GM23338 (cell line): ENCODE measurements around the gene PLEKHA7. TPM values are rescaled to one million over a fixed set of nuclear protein-coding genes. Genes with fewer than 3 reads are reported as not detected.

ENCODE experiments used
- ATAC-seq: fragments of 200-7000 bp; cut with Tn5 transposase; 3 replicates; pipeline ENCODE4 v1.9.1; 2020
- DNase-seq: peaks from one replicate; pipeline ENCODE4 v3.0.0-alpha.2; 2015; ENCODE audit warnings: low spot score
- H2AFZ ChIP-seq: fragments of 200-600 bp; sonication (generic); 2 replicates; pipeline ENCODE4 v1.8.0; 2016; ENCODE audit warnings: antibody characterized with exemption, mild to moderate bottlenecking, moderate library complexity
- H3F3A ChIP-seq: fragments of 200-600 bp; sonication (generic); replicated peaks from 2 replicates; pipeline ENCODE4 v1.8.0; 2017; ENCODE audit warnings: antibody characterized with exemption, mixed run types, low read depth
- H3K27ac ChIP-seq: fragments of 200-600 bp; sonication (generic); 2 replicates; pipeline ENCODE4 v1.6.1; 2016; ENCODE audit warnings: low read depth
- H3K27me3 ChIP-seq: fragments of 200-600 bp; sonication (generic); 2 replicates; pipeline ENCODE4 v1.8.0; 2016; ENCODE audit warnings: mild to moderate bottlenecking, mixed run types, moderate library complexity; ENCODE audit not compliant: insufficient read depth
- H3K36me3 ChIP-seq: fragments of 200-600 bp; sonication (generic); 2 replicates; pipeline ENCODE4 v1.8.0; 2016; ENCODE audit warnings: mild to moderate bottlenecking; ENCODE audit not compliant: insufficient read depth
- H3K4me1 ChIP-seq: fragments of 200-600 bp; sonication (generic); 2 replicates; pipeline ENCODE4 v1.8.0; 2016; ENCODE audit warnings: mild to moderate bottlenecking, moderate library complexity; ENCODE audit not compliant: insufficient read depth
- H3K4me2 ChIP-seq: fragments of 200-600 bp; sonication (generic); 2 replicates; pipeline ENCODE4 v1.7.1; 2017; ENCODE audit warnings: mixed run types
- H3K4me3 ChIP-seq: fragments of 200-600 bp; sonication (generic); 2 replicates; pipeline ENCODE4 v1.6.1; 2016; ENCODE audit warnings: mixed run types
- H3K79me2 ChIP-seq: fragments of 200-600 bp; sonication (generic); replicated peaks from 2 replicates; pipeline ENCODE4 v1.8.0; 2017; ENCODE audit warnings: mild to moderate bottlenecking; ENCODE audit not compliant: insufficient read depth
- H3K9me2 ChIP-seq: fragments of 200-600 bp; sonication (generic); 2 replicates; pipeline ENCODE4 v1.8.0; 2017; ENCODE audit not compliant: insufficient read depth
- H4K20me1 ChIP-seq: fragments of 200-600 bp; sonication (generic); replicated peaks from 2 replicates; pipeline ENCODE4 v1.8.0; 2017; ENCODE audit warnings: mild to moderate bottlenecking; ENCODE audit not compliant: insufficient read depth
- H3K27ac Mint-ChIP-seq: 2 replicates; pipeline ENCODE4 v1.8.0; 2020; ENCODE audit warnings: inconsistent platforms, mild to moderate bottlenecking, moderate library complexity, mixed read lengths
- H3K27me3 Mint-ChIP-seq: 3 replicates; pipeline ENCODE4 v1.8.0; 2022; ENCODE audit warnings: low read depth, mild to moderate bottlenecking, moderate library complexity, mixed read lengths, inconsistent platforms; ENCODE audit not compliant: insufficient read depth, poor library complexity
- H3K36me3 Mint-ChIP-seq: 3 replicates; pipeline ENCODE4 v1.8.0; 2021; ENCODE audit warnings: low read depth, mild to moderate bottlenecking, inconsistent platforms, moderate library complexity, mixed read lengths
- H3K4me1 Mint-ChIP-seq: 3 replicates; pipeline ENCODE4 v1.8.0; 2020; ENCODE audit warnings: mild to moderate bottlenecking, inconsistent platforms, mixed read lengths
- H3K4me3 Mint-ChIP-seq: 3 replicates; pipeline ENCODE4 v1.8.0; 2021; ENCODE audit warnings: moderate library complexity, mild to moderate bottlenecking, inconsistent platforms, mixed read lengths
- H3K9me3 Mint-ChIP-seq: 3 replicates; pipeline ENCODE4 v1.8.0; 2020; ENCODE audit warnings: moderate library complexity, mild to moderate bottlenecking, inconsistent platforms, mixed read lengths
- CREB1 ChIP-seq: fragments of 250-450 bp; sonication (Bioruptor Pico); IDR thresholded peaks from 2 replicates; pipeline ENCODE4 v1.5.0; 2020; ENCODE audit warnings: low read depth, mild to moderate bottlenecking, moderate library complexity
- EZH2 ChIP-seq: fragments of 200-600 bp; sonication (generic); IDR thresholded peaks from one replicate; pipeline ENCODE4 v1.8.0; 2017; ENCODE audit warnings: antibody characterized with exemption, mild to moderate bottlenecking, low read depth; ENCODE audit not compliant: unreplicated experiment
- EZH2phosphoT487 ChIP-seq: fragments of 200-600 bp; sonication (generic); IDR thresholded peaks from one replicate; pipeline ENCODE4 v1.8.1; 2018; ENCODE audit warnings: antibody characterized with exemption; ENCODE audit not compliant: unreplicated experiment
- JUNB ChIP-seq: IDR thresholded peaks from one replicate; pipeline ENCODE4 v1.6.1; 2016; ENCODE audit warnings: antibody characterized with exemption; ENCODE audit not compliant: unreplicated experiment
- NANOG ChIP-seq: IDR thresholded peaks from 2 replicates; pipeline ENCODE4 v1.6.1; 2016; ENCODE audit warnings: antibody characterized with exemption, borderline replicate concordance
- POLR2AphosphoS5 ChIP-seq: IDR thresholded peaks from 2 replicates; pipeline ENCODE4 v1.6.1; 2016; ENCODE audit warnings: antibody characterized with exemption, low read depth
- STAT1 ChIP-seq: IDR thresholded peaks from one replicate; pipeline ENCODE4 v1.6.1; 2016; ENCODE audit warnings: antibody characterized with exemption; ENCODE audit not compliant: unreplicated experiment
- ZNF114 ChIP-seq: fragments of 250-450 bp; sonication (Bioruptor Pico); IDR thresholded peaks from 2 replicates; pipeline ENCODE4 v1.5.0; 2020; ENCODE audit warnings: mild to moderate bottlenecking, moderate library complexity
- ZNF331 ChIP-seq: fragments of 250-450 bp; sonication (Bioruptor Pico); IDR thresholded peaks from 2 replicates; pipeline ENCODE4 v1.5.0; 2020; ENCODE audit warnings: low read depth, mild to moderate bottlenecking, moderate library complexity
- polyA plus RNA-seq: library from polyadenylated mRNA; unstranded; fragments of >200 nt; fragmentation: Nextera tagmentation; extraction: Ambion mirVana; gene quantifications from 2 replicates; pipeline ENCODE4 v1.2.1, GENCODE V29; 2016
- total RNA-seq: library from RNA; depleted of rRNA; stranded (reverse); fragments of >200 nt; shearing (Covaris generic); gene quantifications from 2 replicates; pipeline ENCODE4 v1.2.3, GENCODE V29; 2014
- TF ChIP-seq, protein P1 (sequence below), 2 experiments: fragments of 200-600 bp in 1 of 2; sonication (generic) in 1 of 2; conservative IDR thresholded peaks; 2 replicates each; pipeline versions ENCODE4 v1.5.1 to v1.6.1; 2016 to 2017; ENCODE audit warnings: antibody characterized with exemption in 2 of 2, low read depth in 2 of 2, mild to moderate bottlenecking in 2 of 2, moderate library complexity in 1 of 2
- TF ChIP-seq, protein P2 (sequence below): IDR thresholded peaks from 2 replicates; pipeline ENCODE4 v1.6.1; 2016; ENCODE audit warnings: antibody characterized with exemption
- TF ChIP-seq, protein P3 (sequence below): IDR thresholded peaks from one replicate; pipeline ENCODE4 v1.6.1; 2018; ENCODE audit warnings: antibody characterized with exemption; ENCODE audit not compliant: unreplicated experiment
- TF ChIP-seq, protein P4 (sequence below): fragments of 250-450 bp; sonication (Bioruptor Pico); IDR thresholded peaks from 2 replicates; pipeline ENCODE4 v1.5.0; 2020; ENCODE audit warnings: mild to moderate bottlenecking, moderate library complexity

Gene PLEKHA7
- total and polyA plus RNA-seq, 2 experiments from 2014 or later = 9.7 to 15.8 TPM

DNA sequence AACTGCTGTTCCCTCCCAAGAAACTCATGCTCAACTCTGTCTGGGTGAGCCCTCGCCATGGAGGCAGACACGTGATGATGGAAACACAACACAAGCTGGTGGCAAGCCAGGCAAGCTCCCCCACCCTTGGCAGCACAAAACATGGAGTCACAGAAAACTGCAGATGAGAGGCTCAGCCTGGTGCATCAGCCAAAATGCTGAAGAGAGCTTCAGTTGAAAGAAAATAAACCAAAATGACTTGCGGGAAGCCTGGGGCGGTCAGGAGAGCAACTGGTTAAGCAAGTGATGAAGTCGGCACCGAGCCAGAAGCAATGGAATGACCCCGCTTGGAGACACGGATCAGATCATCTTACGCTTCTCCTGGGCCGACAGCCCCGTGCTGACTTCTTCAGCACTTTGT, 207.4 kb downstream of the PLEKHA7 start:
- Histone ChIP-seq H3K4me2 (no peak overlapping the region), H4K20me1 (peaks cover 2% of the 10 kb centered on the region; the same call in 1 of the 2 replicates), H3K4me3 (no peak overlapping the region), H3K27me3 (no peaks in the 10 kb centered on the region), H3F3A (no peaks in the 10 kb centered on the region), H3K36me3 (no peaks in the 10 kb centered on the region), H3K4me1 (no peaks in the 10 kb centered on the region), H3K79me2 (no peaks in the 10 kb centered on the region), H2AFZ (no peak overlapping the region), H3K9me2 (no peaks in the 10 kb centered on the region), H3K27ac (no peak overlapping the region)
- Mint-ChIP-seq H3K4me1 (no peaks in the 10 kb centered on the region; the same call in 2 of the 3 replicates), H3K27ac (no peak overlapping the region), H3K9me3 (no peaks in the 10 kb centered on the region), H3K27me3 (peaks cover 3% of the 10 kb centered on the region), H3K4me3 (no peak overlapping the region), H3K36me3 (no peaks in the 10 kb centered on the region)
- ATAC-seq (no peak), DNase-seq (no peak)
- TF ChIP-seq, protein P1, sequence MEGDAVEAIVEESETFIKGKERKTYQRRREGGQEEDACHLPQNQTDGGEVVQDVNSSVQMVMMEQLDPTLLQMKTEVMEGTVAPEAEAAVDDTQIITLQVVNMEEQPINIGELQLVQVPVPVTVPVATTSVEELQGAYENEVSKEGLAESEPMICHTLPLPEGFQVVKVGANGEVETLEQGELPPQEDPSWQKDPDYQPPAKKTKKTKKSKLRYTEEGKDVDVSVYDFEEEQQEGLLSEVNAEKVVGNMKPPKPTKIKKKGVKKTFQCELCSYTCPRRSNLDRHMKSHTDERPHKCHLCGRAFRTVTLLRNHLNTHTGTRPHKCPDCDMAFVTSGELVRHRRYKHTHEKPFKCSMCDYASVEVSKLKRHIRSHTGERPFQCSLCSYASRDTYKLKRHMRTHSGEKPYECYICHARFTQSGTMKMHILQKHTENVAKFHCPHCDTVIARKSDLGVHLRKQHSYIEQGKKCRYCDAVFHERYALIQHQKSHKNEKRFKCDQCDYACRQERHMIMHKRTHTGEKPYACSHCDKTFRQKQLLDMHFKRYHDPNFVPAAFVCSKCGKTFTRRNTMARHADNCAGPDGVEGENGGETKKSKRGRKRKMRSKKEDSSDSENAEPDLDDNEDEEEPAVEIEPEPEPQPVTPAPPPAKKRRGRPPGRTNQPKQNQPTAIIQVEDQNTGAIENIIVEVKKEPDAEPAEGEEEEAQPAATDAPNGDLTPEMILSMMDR (conservative IDR thresholded peaks at IDR 0.05; ENCODE audit: low read depth in 2 of 2) = no peak
- TF ChIP-seq, protein P2, sequence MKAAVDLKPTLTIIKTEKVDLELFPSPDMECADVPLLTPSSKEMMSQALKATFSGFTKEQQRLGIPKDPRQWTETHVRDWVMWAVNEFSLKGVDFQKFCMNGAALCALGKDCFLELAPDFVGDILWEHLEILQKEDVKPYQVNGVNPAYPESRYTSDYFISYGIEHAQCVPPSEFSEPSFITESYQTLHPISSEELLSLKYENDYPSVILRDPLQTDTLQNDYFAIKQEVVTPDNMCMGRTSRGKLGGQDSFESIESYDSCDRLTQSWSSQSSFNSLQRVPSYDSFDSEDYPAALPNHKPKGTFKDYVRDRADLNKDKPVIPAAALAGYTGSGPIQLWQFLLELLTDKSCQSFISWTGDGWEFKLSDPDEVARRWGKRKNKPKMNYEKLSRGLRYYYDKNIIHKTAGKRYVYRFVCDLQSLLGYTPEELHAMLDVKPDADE = no peak
- TF ChIP-seq STAT1 = no peak
- TF ChIP-seq JUNB = no peak
- TF ChIP-seq, protein P3, sequence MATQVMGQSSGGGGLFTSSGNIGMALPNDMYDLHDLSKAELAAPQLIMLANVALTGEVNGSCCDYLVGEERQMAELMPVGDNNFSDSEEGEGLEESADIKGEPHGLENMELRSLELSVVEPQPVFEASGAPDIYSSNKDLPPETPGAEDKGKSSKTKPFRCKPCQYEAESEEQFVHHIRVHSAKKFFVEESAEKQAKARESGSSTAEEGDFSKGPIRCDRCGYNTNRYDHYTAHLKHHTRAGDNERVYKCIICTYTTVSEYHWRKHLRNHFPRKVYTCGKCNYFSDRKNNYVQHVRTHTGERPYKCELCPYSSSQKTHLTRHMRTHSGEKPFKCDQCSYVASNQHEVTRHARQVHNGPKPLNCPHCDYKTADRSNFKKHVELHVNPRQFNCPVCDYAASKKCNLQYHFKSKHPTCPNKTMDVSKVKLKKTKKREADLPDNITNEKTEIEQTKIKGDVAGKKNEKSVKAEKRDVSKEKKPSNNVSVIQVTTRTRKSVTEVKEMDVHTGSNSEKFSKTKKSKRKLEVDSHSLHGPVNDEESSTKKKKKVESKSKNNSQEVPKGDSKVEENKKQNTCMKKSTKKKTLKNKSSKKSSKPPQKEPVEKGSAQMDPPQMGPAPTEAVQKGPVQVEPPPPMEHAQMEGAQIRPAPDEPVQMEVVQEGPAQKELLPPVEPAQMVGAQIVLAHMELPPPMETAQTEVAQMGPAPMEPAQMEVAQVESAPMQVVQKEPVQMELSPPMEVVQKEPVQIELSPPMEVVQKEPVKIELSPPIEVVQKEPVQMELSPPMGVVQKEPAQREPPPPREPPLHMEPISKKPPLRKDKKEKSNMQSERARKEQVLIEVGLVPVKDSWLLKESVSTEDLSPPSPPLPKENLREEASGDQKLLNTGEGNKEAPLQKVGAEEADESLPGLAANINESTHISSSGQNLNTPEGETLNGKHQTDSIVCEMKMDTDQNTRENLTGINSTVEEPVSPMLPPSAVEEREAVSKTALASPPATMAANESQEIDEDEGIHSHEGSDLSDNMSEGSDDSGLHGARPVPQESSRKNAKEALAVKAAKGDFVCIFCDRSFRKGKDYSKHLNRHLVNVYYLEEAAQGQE = no peak
- no peak for TF ChIP-seq EZH2
- TF ChIP-seq NANOG = no peak
- TF ChIP-seq ZNF331 = no peak
- no peak for TF ChIP-seq POLR2AphosphoS5
- no peak for TF ChIP-seq EZH2phosphoT487
- no peak for TF ChIP-seq ZNF114 (CRISPR knock-in tag)
- TF ChIP-seq CREB1 (CRISPR knock-in tag) = no peak
- TF ChIP-seq, protein P4, sequence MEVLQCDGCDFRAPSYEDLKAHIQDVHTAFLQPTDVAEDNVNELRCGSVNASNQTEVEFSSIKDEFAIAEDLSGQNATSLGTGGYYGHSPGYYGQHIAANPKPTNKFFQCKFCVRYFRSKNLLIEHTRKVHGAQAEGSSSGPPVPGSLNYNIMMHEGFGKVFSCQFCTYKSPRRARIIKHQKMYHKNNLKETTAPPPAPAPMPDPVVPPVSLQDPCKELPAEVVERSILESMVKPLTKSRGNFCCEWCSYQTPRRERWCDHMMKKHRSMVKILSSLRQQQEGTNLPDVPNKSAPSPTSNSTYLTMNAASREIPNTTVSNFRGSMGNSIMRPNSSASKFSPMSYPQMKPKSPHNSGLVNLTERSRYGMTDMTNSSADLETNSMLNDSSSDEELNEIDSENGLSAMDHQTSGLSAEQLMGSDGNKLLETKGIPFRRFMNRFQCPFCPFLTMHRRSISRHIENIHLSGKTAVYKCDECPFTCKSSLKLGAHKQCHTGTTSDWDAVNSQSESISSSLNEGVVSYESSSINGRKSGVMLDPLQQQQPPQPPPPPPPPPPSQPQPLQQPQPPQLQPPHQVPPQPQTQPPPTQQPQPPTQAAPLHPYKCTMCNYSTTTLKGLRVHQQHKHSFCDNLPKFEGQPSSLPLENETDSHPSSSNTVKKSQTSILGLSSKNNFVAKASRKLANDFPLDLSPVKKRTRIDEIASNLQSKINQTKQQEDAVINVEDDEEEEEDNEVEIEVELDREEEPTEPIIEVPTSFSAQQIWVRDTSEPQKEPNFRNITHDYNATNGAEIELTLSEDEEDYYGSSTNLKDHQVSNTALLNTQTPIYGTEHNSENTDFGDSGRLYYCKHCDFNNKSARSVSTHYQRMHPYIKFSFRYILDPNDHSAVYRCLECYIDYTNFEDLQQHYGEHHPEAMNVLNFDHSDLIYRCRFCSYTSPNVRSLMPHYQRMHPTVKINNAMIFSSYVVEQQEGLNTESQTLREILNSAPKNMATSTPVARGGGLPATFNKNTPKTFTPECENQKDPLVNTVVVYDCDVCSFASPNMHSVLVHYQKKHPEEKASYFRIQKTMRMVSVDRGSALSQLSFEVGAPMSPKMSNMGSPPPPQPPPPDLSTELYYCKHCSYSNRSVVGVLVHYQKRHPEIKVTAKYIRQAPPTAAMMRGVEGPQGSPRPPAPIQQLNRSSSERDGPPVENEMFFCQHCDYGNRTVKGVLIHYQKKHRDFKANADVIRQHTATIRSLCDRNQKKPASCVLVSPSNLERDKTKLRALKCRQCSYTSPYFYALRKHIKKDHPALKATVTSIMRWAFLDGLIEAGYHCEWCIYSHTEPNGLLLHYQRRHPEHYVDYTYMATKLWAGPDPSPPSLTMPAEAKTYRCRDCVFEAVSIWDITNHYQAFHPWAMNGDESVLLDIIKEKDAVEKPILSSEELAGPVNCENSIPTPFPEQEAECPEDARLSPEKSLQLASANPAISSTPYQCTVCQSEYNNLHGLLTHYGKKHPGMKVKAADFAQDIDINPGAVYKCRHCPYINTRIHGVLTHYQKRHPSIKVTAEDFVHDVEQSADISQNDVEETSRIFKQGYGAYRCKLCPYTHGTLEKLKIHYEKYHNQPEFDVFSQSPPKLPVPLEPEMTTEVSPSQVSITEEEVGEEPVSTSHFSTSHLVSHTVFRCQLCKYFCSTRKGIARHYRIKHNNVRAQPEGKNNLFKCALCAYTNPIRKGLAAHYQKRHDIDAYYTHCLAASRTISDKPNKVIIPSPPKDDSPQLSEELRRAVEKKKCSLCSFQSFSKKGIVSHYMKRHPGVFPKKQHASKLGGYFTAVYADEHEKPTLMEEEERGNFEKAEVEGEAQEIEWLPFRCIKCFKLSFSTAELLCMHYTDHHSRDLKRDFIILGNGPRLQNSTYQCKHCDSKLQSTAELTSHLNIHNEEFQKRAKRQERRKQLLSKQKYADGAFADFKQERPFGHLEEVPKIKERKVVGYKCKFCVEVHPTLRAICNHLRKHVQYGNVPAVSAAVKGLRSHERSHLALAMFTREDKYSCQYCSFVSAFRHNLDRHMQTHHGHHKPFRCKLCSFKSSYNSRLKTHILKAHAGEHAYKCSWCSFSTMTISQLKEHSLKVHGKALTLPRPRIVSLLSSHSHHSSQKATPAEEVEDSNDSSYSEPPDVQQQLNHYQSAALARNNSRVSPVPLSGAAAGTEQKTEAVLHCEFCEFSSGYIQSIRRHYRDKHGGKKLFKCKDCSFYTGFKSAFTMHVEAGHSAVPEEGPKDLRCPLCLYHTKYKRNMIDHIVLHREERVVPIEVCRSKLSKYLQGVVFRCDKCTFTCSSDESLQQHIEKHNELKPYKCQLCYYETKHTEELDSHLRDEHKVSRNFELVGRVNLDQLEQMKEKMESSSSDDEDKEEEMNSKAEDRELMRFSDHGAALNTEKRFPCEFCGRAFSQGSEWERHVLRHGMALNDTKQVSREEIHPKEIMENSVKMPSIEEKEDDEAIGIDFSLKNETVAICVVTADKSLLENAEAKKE (CRISPR knock-in tag) = no peak
